ENCODE data around the gene PRDX3. TPM values are rescaled to one million over a fixed set of nuclear protein-coding genes. Genes with fewer than 3 reads are reported as not detected.

Gene PRDX3
- total RNA-seq, 1 experiment from 2014 or later, result 234 TPM

- BruUV-seq (replicated peaks), result TSS peak; percentile 15
- Histone ChIP-seq H3K36me3 (ENCODE audit: insufficient read depth, low read length, poor library complexity, severe bottlenecking) (peaks cover 29% of the 10 kb centered on the region), H3K27me3 (replicated peaks; ENCODE audit: insufficient read depth, low read depth, low read length, poor library complexity) (no peaks in the 10 kb centered on the region), H3K9me3 (ENCODE audit: low read depth, low read length, poor library complexity, severe bottlenecking) (no peaks in the 10 kb centered on the region), H3K27ac (ENCODE audit: low read depth, low read length, poor library complexity, severe bottlenecking) (no peak overlapping the region), H3K4me1 (ENCODE audit: insufficient read depth, low read length, poor library complexity, severe bottlenecking) (peaks cover 17% of the 10 kb centered on the region), H3K4me3 (ENCODE audit: low read depth, low read length, poor library complexity, severe bottlenecking) (no peak overlapping the region)
- POLR2A ChIA-PET (ENCODE audit: low non-redundant PET), result no interaction called here
- intact Hi-C loops (cut with micrococcal nuclease; ENCODE audit: unreplicated experiment), result no loop called here
- CTCF ChIA-PET, result no interaction called here
- DNase-seq (ENCODE audit: low spot score), result no peak
- TF ChIP-seq EZH2 (IDR thresholded peaks at IDR 0.05; ENCODE audit: borderline replicate concordance, low read depth, low read length, poor library complexity, severe bottlenecking) (no peak), CTCF (conservative IDR thresholded peaks at IDR 0.05; ENCODE audit: low read depth, low read length) (no peak)
Observed at GRCh38 chr10:119162452-119163092, 16.0 kb downstream of the PRDX3 start.

DNA sequence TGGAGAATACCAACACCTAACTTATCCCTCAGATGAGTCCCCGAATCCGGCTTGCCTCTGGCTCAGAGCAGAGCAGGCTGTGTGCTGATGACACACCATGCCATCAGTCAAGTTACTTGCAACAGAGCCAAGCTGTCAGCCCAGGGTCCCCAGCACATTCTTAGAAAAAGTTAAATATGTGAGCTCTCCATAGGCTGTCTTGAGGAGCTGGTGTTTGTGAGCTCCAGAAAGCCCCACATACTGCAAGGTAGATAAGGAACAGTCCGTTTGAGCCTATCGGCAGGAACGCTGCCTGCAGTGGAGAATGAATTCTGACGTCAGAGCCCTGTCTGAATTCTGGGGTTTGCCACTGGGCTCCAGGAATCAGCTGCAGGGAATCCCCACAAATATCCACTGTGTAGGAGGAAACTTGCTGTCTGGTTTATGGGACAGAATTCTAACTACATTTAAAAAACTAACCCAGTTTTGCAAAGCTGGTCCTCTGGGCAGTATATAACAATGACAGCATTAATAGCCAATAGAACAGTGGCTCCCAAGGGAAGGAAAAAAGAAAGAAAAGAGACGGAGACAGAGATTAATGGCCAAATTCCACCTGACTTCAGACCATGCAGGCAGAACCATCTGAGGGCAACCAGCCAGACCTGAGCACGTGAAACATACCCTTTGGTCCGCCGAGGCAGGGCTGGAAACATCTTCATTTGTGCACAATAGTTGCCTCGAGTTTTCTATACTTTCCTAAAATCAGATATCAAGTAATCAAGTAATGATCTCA lies 16.7 kb downstream of the PRDX3 start:
- Histone ChIP-seq H3K4me1 (ENCODE audit: insufficient read depth, low read length, poor library complexity, severe bottlenecking) (peaks cover 17% of the 10 kb centered on the region), H3K9me3 (ENCODE audit: low read depth, low read length, poor library complexity, severe bottlenecking) (no peaks in the 10 kb centered on the region), H3K27ac (ENCODE audit: low read depth, low read length, poor library complexity, severe bottlenecking) (no peak overlapping the region), H3K4me3 (ENCODE audit: low read depth, low read length, poor library complexity, severe bottlenecking) (no peak overlapping the region), H3K27me3 (replicated peaks; ENCODE audit: insufficient read depth, low read depth, low read length, poor library complexity) (no peaks in the 10 kb centered on the region), H3K36me3 (ENCODE audit: insufficient read depth, low read length, poor library complexity, severe bottlenecking) (peaks cover 30% of the 10 kb centered on the region)
- BruUV-seq (replicated peaks), result no TSS peak
- no peak for DNase-seq (ENCODE audit: low spot score)
- POLR2A ChIA-PET (ENCODE audit: low non-redundant PET), result no interaction called here
- intact Hi-C loops (cut with micrococcal nuclease; ENCODE audit: unreplicated experiment), result no loop called here
- CTCF ChIA-PET, result no interaction called here
- TF ChIP-seq EZH2 (IDR thresholded peaks at IDR 0.05; ENCODE audit: borderline replicate concordance, low read depth, low read length, poor library complexity, severe bottlenecking), result no peak
- no peak for TF ChIP-seq CTCF (conservative IDR thresholded peaks at IDR 0.05; ENCODE audit: low read depth, low read length)

DNA sequence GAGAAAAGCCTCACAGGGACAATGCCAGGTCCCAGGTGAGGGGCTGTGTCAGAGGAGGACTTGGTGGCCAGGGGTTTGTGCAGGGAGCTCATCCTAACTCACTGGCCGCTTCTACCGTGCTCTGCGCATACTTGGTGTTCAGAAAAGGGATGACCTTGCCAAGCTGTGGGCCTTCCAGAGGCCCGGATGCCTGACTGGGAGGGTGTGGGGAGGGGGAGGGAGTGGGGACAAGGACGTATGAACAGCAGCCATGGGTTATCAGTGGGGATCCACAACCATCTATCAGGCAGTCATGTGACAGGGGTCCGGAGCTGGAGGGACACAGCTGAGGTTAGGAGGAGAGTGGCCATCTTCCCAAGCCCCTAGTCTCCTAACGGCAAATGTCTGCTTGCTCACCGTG lies 19.3 kb downstream of the PRDX3 start:
- ChIA-PET CTCF (no interaction called here), POLR2A (ENCODE audit: low non-redundant PET) (interaction anchor here (0.6 kb wide), 1 partner anchor 13 kb away, joined by 3 read pairs; no protein-coding TSS in a partner anchor)
- Histone ChIP-seq H3K4me1 (ENCODE audit: insufficient read depth, low read length, poor library complexity, severe bottlenecking) (peaks cover 2% of the 10 kb centered on the region), H3K36me3 (ENCODE audit: insufficient read depth, low read length, poor library complexity, severe bottlenecking) (peaks cover 53% of the 10 kb centered on the region), H3K27ac (ENCODE audit: low read depth, low read length, poor library complexity, severe bottlenecking) (no peak overlapping the region), H3K9me3 (ENCODE audit: low read depth, low read length, poor library complexity, severe bottlenecking) (no peaks in the 10 kb centered on the region), H3K4me3 (ENCODE audit: low read depth, low read length, poor library complexity, severe bottlenecking) (no peak overlapping the region), H3K27me3 (replicated peaks; ENCODE audit: insufficient read depth, low read depth, low read length, poor library complexity) (no peaks in the 10 kb centered on the region)
- DNase-seq (ENCODE audit: low spot score), result no peak
- BruUV-seq (replicated peaks), result no TSS peak
- no peak for TF ChIP-seq EZH2 (IDR thresholded peaks at IDR 0.05; ENCODE audit: borderline replicate concordance, low read depth, low read length, poor library complexity, severe bottlenecking)
- TF ChIP-seq CTCF (conservative IDR thresholded peaks at IDR 0.05; ENCODE audit: low read depth, low read length), result no peak
- intact Hi-C loops (cut with micrococcal nuclease; ENCODE audit: unreplicated experiment), result no loop called here

Measured in A673 (cell line).